ENCODE results near the gene RPL39L. TPM values are rescaled to one million over a fixed set of nuclear protein-coding genes. Genes with fewer than 3 reads are reported as not detected.

Gene RPL39L
- total RNA-seq, 2 donors from 2014 or later, result 11.9 to 12.7 TPM

DNA sequence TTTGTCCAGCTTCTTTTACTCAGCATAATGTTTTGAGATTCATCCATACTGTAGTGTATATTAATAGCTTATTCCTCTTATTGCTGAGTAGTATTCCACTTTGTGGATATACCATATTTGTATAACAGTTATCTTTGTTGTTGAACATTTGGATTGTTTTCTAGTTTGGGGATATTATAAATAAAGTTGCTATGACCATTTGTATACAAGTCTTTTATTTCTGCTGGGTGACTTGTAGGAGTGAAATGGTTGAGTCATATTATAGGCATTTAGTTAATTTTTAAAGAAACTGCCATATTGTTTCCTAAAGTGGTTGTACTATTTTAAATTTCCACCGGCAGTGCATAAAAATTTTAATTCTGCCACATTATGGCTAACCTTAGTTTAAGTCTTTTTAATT lies 53.4 kb downstream of the RPL39L start:
- peaks cover 0 to 8% of the 10 kb centered on the region in 2 donors for H3K4me1 ChIP-seq
- no peak for DNase-seq (ENCODE audit: low spot score)
- TF ChIP-seq, protein P1, sequence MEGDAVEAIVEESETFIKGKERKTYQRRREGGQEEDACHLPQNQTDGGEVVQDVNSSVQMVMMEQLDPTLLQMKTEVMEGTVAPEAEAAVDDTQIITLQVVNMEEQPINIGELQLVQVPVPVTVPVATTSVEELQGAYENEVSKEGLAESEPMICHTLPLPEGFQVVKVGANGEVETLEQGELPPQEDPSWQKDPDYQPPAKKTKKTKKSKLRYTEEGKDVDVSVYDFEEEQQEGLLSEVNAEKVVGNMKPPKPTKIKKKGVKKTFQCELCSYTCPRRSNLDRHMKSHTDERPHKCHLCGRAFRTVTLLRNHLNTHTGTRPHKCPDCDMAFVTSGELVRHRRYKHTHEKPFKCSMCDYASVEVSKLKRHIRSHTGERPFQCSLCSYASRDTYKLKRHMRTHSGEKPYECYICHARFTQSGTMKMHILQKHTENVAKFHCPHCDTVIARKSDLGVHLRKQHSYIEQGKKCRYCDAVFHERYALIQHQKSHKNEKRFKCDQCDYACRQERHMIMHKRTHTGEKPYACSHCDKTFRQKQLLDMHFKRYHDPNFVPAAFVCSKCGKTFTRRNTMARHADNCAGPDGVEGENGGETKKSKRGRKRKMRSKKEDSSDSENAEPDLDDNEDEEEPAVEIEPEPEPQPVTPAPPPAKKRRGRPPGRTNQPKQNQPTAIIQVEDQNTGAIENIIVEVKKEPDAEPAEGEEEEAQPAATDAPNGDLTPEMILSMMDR (IDR thresholded peaks at IDR 0.05), result no peak
- no peak overlapping the region for H3K4me3 ChIP-seq
- H3K36me3 ChIP-seq, result no peaks in the 10 kb centered on the region
- no peak overlapping the region for H3K27ac ChIP-seq
- peaks cover 0 to 32% of the 10 kb centered on the region in 2 donors for H3K9me3 ChIP-seq
- H3K27me3 ChIP-seq, result no peaks in the 10 kb centered on the region

DNA sequence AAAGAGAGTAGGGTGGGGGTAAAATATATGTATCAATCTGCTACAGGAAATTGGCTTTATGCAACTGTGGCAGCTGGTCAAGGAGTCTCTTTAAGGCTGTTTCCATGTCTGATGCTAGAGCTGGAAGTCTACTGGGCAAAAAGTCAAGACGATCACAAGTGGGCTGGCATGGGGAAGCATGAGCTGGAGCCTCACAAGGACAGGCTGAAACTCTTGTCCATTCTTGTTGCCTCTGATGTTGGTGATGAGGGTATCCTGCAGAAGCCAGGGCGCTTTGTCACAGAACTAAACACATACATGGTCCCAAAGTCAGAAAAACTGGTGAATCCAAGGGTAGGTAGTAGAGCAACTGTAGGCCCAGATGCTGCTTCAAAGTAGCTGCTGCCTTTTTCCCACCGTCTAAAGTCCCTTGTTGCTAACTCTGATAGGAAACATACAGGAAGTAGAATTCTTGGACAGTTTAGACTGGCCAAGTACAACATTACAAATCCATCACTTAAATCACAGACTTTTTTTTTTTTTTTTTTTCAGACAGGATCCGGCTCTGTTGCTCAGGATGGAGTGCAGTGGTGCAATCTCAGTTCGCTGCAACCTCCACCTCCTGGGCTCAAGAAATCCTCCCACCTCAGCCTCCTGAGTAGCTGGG lies 54.2 kb downstream of the RPL39L start:
- TF ChIP-seq, protein P1 (IDR thresholded peaks at IDR 0.05), result no peak
- no peaks in the 10 kb centered on the region for H3K36me3 ChIP-seq
- no peaks in the 10 kb centered on the region for H3K27me3 ChIP-seq
- H3K4me1 ChIP-seq, result peaks cover 0 to 8% of the 10 kb centered on the region in 2 donors
- H3K27ac ChIP-seq, result no peak overlapping the region
- DNase-seq (ENCODE audit: low spot score), result no peak
- no peak overlapping the region for H3K4me3 ChIP-seq
- H3K9me3 ChIP-seq, result peaks cover 0 to 32% of the 10 kb centered on the region in 2 donors

DNA sequence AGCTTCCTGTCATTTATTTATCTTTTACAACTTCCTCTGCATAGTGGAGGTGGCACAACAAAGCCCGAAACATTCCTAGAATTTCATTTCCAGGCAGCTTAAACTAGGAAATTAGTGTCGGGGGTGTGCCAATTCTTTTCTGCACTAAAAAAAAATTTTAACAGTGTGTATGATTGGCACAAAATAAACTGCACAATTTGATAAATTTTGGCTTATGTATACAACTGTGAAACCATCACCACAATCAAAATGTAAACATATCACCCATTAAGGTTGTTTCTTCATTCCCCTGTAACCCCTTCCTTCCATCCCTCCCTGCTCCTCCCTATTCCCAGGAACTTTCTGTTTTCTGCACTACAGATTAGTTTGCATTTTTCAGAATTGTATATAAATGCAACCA lies 54.7 kb downstream of the RPL39L start:
- DNase-seq (ENCODE audit: low spot score), result no peak
- Histone ChIP-seq H3K27me3 (no peaks in the 10 kb centered on the region), H3K27ac (no peak overlapping the region), H3K4me3 (no peak overlapping the region), H3K4me1 (peaks cover 0 to 8% of the 10 kb centered on the region in 2 donors), H3K9me3 (peaks cover 0 to 32% of the 10 kb centered on the region in 2 donors), H3K36me3 (no peaks in the 10 kb centered on the region)
- TF ChIP-seq, protein P1 (IDR thresholded peaks at IDR 0.05), result no peak

DNA sequence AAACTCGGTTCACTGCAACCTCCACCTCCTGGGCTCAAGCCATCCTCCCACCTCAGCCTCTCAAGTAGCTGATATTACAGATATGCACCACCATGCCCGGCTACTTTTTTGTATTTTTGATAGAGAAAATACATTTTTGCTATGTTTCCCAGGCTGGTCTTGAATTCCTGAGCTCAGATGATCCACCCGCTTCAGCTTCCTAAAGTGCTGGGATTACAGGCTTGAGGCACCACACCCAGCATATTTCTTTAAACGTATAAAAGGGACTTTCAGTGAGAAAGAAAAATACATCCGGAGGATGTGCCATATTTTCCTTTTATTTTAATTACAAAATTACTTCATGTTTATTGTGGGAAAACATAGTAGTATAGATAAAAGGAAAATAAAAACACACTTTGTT lies 55.2 kb downstream of the RPL39L start:
- Histone ChIP-seq H3K4me3 (no peak overlapping the region), H3K9me3 (peaks cover 0 to 28% of the 10 kb centered on the region in 2 donors), H3K27me3 (no peaks in the 10 kb centered on the region), H3K36me3 (no peaks in the 10 kb centered on the region), H3K4me1 (peaks cover 0 to 8% of the 10 kb centered on the region in 2 donors), H3K27ac (no peak overlapping the region)
- TF ChIP-seq, protein P1 (IDR thresholded peaks at IDR 0.05), result no peak
- DNase-seq (ENCODE audit: low spot score), result no peak

DNA sequence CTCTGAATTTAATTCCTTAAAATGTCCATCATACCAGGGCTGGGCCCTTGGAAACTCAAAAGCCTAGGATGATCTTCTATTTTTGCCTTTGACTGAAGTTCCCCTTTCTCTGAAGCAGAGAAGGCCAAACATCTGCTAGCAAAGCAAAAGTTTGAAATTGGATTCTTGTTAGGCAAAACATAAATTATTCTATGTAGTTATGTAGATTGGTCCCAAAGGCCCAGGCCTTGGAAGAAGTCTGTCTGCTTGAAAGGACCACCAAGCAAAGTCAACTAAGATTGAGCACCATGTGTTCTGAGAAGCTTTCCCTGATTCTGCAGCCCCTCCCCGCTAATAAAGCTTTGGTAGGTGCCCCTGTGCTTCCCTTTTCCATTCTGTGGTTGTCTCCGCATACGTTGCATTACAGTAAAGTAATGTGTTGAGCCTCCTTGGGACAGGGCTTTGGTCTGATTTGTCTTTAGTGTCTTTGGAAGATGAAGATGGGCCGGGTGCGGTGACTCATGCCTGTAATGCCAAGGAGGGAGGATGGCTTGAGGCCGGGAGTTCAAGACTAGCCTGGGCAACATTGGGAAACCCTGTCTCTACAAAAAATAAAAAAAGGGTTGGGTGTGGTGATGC lies 56.4 kb downstream of the RPL39L start:
- Histone ChIP-seq H3K9me3 (peaks cover 0 to 15% of the 10 kb centered on the region in 2 donors), H3K4me3 (no peak overlapping the region), H3K27me3 (no peaks in the 10 kb centered on the region), H3K4me1 (peaks cover 0 to 8% of the 10 kb centered on the region in 2 donors), H3K27ac (no peak overlapping the region), H3K36me3 (peaks cover 3% of the 10 kb centered on the region)
- no peak for DNase-seq (ENCODE audit: low spot score)
- TF ChIP-seq, protein P1 (IDR thresholded peaks at IDR 0.05), result no peak

Measured in right atrium auricular region (tissue), 2 donors.